Sigmoid colon (tissue), 4 donors: ENCODE measurements around the gene KCNK15.

Experiments
- CTCF ChIP-seq, 4 experiments: fragments of 450-650 bp in 3 of 4; fragments of 200-600 bp in 1 of 4; IDR thresholded peaks; one replicate each; pipeline ENCODE4 v1.5.1; 2016 to 2019; ENCODE audit warnings: antibody characterized with exemption in 4 of 4, mild to moderate bottlenecking in 3 of 4, moderate library complexity in 2 of 4
- POLR2AphosphoS5 ChIP-seq, 4 donors: sonication (generic); formaldehyde crosslinking; IDR thresholded peaks; one replicate each; pipeline ENCODE4 v1.6.1; 2017; ENCODE audit warnings: antibody characterized with exemption in 4 of 4

DNA sequence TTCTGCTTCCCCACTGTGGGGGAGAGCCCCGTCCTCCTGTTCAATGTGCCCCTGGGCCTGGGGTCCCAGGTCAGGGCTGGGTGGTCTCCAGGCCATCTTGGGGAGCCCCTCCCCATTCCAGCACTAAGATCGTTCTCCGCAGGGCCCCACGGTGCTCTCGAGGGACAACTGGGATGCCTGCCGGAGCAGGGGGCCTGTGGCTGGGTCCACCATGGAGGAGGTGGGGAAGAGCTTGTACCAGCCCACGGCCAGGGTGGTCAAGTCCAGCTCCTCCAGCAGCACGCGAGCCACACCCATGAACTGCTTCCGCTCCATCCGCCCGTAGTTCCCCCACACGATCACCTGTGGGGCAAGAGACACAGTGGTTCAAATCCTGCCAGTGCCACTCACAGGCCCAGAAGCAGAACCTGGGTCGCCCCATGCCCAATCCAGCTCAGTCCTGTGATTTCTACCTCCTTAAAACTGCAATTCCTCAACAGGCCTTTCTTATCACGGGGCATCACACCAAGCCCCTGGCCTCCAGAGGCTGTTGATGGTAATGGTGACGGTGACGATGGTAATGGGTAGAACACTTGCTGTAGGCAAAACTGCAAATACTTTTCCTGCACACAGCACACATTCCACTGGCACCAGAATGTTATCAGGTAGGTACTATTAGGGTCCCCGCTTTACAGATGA, 10.5 kb downstream of the KCNK15 start:
- no peak for TF ChIP-seq POLR2AphosphoS5 (IDR thresholded peaks at IDR 0.05)
- no peak for TF ChIP-seq CTCF (IDR thresholded peaks at IDR 0.05)
